Fibroblast of the aortic adventitia (primary cell): Measurements from ENCODE around the gene CARD14. TPM values are rescaled to one million over a fixed set of nuclear protein-coding genes. Genes with fewer than 3 reads are reported as not detected.
"Not testable (repeated sequence)": the region's sequence is repeated elsewhere in the genome, so short reads cannot be mapped to it uniquely, and the experiment has no call there.

Experiments used
- DNase-seq: peaks from one replicate; pipeline ENCODE4 v3.0.0-alpha.2; 2010; ENCODE audit warnings: low read depth
- H3K4me3 ChIP-seq: 2 replicates; pipeline ENCODE4 v1.5.1; 2011; ENCODE audit warnings: low read depth, mild to moderate bottlenecking, control low read depth, low read length, moderate library complexity
- total RNA-seq: library from RNA; depleted of rRNA; stranded (reverse); fragments of >200 nt; gene quantifications from 2 replicates; pipeline ENCODE4 v1.2.3, GENCODE V29; 2012; ENCODE audit warnings: low replicate concordance
- TF ChIP-seq, protein P1 (sequence below): IDR thresholded peaks from 2 replicates; pipeline ENCODE4 v1.5.1; 2011; ENCODE audit warnings: mild to moderate bottlenecking, low read length, control low read depth, inconsistent platforms; ENCODE audit not compliant: insufficient read depth

CARD14 gene
- total RNA-seq, 1 donor, result 0.09 TPM

DNA sequence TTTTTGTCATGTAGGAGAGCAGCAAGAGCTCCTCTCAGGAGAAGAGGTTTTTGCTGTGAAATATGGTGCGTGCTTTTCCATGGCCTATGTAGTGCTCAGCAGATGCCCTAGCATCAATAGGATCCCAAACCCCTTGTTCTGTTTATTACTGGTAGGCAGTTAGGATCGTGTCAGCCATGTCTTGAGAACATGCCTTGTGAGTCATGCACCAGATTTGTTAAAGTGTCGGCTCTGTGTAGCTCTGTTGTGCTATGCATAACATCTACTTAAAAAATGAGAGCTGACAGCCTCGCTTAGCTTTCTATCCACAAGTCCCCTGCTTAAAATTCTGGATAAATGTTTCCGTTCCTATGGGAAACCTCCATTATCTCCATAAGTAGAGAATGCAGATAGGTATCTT is 18.5 kb upstream of the CARD14 start:
- TF ChIP-seq, protein P1, sequence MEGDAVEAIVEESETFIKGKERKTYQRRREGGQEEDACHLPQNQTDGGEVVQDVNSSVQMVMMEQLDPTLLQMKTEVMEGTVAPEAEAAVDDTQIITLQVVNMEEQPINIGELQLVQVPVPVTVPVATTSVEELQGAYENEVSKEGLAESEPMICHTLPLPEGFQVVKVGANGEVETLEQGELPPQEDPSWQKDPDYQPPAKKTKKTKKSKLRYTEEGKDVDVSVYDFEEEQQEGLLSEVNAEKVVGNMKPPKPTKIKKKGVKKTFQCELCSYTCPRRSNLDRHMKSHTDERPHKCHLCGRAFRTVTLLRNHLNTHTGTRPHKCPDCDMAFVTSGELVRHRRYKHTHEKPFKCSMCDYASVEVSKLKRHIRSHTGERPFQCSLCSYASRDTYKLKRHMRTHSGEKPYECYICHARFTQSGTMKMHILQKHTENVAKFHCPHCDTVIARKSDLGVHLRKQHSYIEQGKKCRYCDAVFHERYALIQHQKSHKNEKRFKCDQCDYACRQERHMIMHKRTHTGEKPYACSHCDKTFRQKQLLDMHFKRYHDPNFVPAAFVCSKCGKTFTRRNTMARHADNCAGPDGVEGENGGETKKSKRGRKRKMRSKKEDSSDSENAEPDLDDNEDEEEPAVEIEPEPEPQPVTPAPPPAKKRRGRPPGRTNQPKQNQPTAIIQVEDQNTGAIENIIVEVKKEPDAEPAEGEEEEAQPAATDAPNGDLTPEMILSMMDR, result no peak
- peak; percentile 84 for DNase-seq
- no peak overlapping the region for H3K4me3 ChIP-seq

DNA sequence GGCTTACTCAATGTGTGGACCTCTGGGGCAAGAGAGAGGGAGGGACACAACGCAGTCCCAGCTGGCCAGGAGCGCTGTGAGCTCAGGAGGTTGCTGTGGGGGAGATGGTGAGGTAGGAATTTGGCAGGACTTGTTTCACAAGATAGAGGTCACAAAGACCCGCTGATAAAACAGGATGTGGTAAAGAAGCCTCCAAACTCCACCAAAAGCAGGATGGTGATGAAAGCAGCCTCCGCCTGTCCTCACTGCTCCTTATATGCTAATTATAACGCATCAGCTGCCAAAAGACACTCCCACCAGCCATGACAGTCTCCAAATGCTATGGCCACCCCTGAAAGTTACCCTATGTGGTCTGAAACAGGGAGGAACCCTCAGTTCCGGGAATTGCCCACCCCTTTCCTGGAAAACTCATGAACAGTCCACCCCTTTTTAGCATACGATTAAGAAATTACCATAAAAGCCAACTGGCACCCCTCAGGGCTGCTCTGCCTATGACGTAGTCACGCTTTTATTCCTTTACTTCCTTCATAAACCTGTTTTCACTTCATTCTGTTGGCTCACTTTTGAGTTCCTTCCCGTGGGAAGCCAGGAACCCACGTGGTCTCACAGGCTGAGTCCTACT is 17.6 kb upstream of the CARD14 start:
- no peak overlapping the region for H3K4me3 ChIP-seq
- DNase-seq, result peak; percentile 53
- TF ChIP-seq, protein P1, result no peak

DNA sequence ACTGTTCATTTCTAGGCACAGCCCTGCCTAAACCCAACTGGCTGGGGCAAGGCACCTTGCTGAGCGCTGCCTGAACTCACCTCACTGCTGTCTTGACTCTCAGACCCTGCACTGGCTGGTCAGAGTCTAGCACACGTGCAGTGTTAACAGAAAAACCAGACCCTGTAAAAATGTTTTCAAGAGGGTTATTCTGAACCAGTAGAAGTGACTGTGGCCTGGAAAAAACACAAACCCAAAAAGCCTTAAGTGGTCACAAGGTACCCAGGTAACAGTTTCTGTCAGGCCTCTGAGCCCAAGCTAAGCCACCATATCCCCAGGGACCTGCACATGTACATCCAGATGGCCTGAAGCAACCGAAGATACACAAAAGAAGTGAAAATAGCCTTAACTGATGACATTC is 16.8 kb upstream of the CARD14 start:
- no peak for DNase-seq
- TF ChIP-seq, protein P1, result no peak
- H3K4me3 ChIP-seq, result no peak overlapping the region

DNA sequence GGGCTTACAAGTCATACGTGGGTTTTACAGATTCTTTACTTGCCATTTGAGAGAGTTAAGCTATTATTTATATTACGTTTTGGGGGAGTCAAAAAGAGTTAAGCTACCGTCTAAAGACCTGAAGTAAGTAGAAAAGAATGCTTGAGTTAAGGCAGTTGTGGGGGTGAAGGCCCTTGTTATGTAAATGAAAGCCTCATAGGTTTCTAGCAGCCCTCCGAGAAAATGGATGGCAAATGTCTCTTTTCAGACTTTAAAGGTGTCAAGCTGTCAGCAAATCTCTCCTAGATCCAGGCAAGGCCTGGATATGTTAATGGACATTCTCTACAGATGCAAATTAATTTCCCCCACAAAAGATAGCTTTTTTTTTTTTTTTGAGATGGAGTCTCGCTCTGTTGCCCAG is 15.7 kb upstream of the CARD14 start:
- no peak overlapping the region for H3K4me3 ChIP-seq
- DNase-seq, result no peak
- TF ChIP-seq, protein P1, result no peak

DNA sequence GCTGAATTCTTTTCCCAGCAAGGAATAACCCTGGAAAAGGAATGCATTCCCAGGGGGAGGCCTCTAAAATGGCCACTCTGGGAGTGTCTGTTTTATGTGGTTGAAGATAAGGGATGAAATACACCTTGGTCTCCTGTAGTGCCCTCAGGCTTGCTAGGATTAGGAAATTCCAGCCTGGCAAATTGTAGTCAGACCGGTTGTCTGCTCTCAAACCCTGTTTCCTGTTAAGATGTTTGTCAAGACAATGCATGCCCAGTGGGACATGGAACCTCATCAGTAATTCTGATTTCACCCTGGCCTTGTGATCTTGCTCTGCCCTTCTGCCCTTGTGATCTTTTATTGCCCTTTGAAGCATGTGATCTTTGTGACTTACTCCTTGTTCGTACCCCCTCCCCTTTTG is 14.2 kb upstream of the CARD14 start:
- H3K4me3 ChIP-seq, DNase-seq: not testable (repeated sequence)

DNA sequence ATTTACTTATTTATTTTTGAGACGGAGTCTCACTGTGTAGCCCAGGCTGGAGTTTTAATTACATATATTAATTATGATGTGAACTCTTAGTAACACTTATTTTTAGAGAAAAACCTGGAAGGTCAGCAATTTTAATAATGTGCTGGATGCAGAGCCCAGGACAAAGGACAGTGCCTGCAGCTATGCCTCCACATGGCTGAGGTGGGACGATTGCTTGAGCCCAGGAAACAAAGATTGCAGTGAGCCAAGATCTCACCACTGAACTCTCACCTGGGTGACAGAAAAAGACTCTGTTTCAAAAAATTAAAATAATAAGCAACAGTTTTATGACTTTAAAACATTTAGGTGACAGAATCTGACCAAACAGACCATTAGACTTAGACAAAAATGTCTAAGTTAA is 11.0 kb upstream of the CARD14 start:
- no peak overlapping the region for H3K4me3 ChIP-seq
- TF ChIP-seq, protein P1, result no peak
- DNase-seq, result no peak

DNA sequence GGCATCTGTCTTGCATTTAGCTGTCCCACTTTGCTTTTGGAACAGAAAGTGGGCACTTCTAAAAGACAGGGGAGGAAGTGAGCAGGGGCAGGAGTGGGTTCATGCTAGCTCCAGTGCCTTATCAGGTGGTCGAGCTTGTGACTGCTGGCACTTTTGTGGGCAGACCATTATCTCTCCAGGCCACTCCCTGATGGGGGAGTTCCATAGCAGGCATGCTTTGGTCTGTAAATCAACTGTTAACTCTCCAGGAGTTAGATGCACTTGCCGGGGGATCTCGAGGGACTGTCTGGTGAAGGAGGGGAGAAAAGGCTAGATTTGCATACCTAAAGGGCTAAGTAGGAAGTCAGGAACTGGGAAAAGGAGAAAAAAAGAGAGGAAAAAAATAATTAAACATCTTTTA is 9.3 kb upstream of the CARD14 start:
- no peak for DNase-seq
- TF ChIP-seq, protein P1, result no peak

More for the DNA sequence above, 9.3 kb upstream of the CARD14 start:
- H3K4me3 ChIP-seq, result no peak overlapping the region
